Heart right ventricle (tissue), 16 donors: ENCODE data around the gene LRRIQ4. TPM values are rescaled to one million over a fixed set of nuclear protein-coding genes. Genes with fewer than 3 reads are reported as not detected.

ENCODE experiments used
- ATAC-seq, 8 donors: fragments of 200-7000 bp; cut with Tn5 transposase; one replicate each; pipeline ENCODE4 v1.9.1; 2020; ENCODE audit warnings: mild to moderate bottlenecking in 8 of 8, moderate library complexity in 8 of 8, moderate number of reproducible peaks in 1 of 8
- DNase-seq, 2 donors: peaks; one replicate each; pipeline ENCODE4 v3.0.0-alpha.2; 2020
- H3K27ac ChIP-seq, 10 donors: fragments of 200-600 bp; sonication (generic) in 2 of 10; one replicate each; pipeline versions ENCODE4 v1.5.0 to v1.8.0; 2020 to 2022; ENCODE audit warnings: mild to moderate bottlenecking in 3 of 10
- H3K27me3 ChIP-seq, 7 donors: fragments of 200-600 bp; one replicate each; pipeline ENCODE4 v1.8.0; 2021 to 2022; ENCODE audit warnings: mild to moderate bottlenecking in 2 of 7
- H3K36me3 ChIP-seq, 9 donors: fragments of 200-600 bp; sonication (generic) in 1 of 9; one replicate each; pipeline versions ENCODE4 v1.5.0 to v1.8.0; 2020 to 2022; ENCODE audit warnings: mild to moderate bottlenecking in 2 of 9
- H3K4me1 ChIP-seq, 9 donors: fragments of 200-600 bp; sonication (generic) in 1 of 9; one replicate each; pipeline versions ENCODE4 v1.5.0 to v1.8.0; 2020 to 2022; ENCODE audit warnings: mild to moderate bottlenecking in 4 of 9
- H3K4me3 ChIP-seq, 10 donors: fragments of 200-600 bp; sonication (generic) in 2 of 10; one replicate each; pipeline versions ENCODE4 v1.5.0 to v1.8.0; 2020 to 2022; ENCODE audit warnings: mild to moderate bottlenecking in 7 of 10, moderate library complexity in 2 of 10
- H3K9me3 ChIP-seq, 11 donors: fragments of 200-600 bp in 10 of 11; sonication (generic) in 2 of 11; one replicate each; pipeline versions ENCODE4 v1.5.0 to v1.8.0; 2013 to 2022; ENCODE audit warnings: mild to moderate bottlenecking in 2 of 11, control low read depth in 1 of 11, moderate library complexity in 1 of 11
- WGBS, 2 donors: extraction: QIAGEN DNeasy Blood & Tissue Kit; methylation state at CpG; one replicate each; pipeline ENCODE4 v1.1.7; 2013; ENCODE audit warnings: inconsistent platforms in 1 of 2; 5-methylcytosine and 5-hydroxymethylcytosine counted together
- intact Hi-C, 10 donors: fragments of 100-400 bp; cut with DNase I; formaldehyde crosslinking; loops; one replicate each; pipeline versions ENCODE4 v1.11.1 to v1.14.2; 2022
- polyA plus RNA-seq, 2 donors: library from polyadenylated mRNA; stranded (reverse); fragments of 200-250 nt; gene quantifications; one replicate each; pipeline ENCODE4 v1.2.3, GENCODE V29; 2013
- total RNA-seq, 10 donors: library from RNA; stranded (reverse); fragmentation: NEBNext Ultra II Directional in 3 of 10; extraction: Animal tissue kit (Norgen Biotek cat#: 25700) in 3 of 10; gene quantifications; one replicate each; pipeline versions ENCODE4 v1.2.1 to v1.2.4, GENCODE V29; 2021 to 2023
- TF ChIP-seq, protein P1 (sequence below), 9 donors: fragments of 200-600 bp; sonication (generic) in 2 of 9; IDR thresholded peaks; one replicate each; pipeline versions ENCODE4 v1.5.0 to v1.8.0; 2021 to 2022; ENCODE audit warnings: antibody characterized with exemption in 9 of 9, mild to moderate bottlenecking in 5 of 9, moderate library complexity in 1 of 9
- donor health status: Arrhythmogenic right ventricular cardiomyopathy.
- donor health status: ischemic (EF 13 %, LVEDD 7.1; RV severe dilation, severe dysfunction).
- donor health status: healthy with polysubstance abuse.
- donor health status: DM: no; HTN: yes; CAD: no.
- donor health status: DM: no; HTN: no; CAD: no.
- donor health status: ischemic (EF 25% LVEDD 6.9; RV normal size, moderate dysfunction).
- donor health status: ischemic (EF 25% LVEDD 5.7; RV mildly dilated, moderate dysfunction).
- donor health status: healthy.
- donor health status: DM: yes; HTN: yes; CAD: no.
- donor health status: Ischemic cardiomyopathy.
- donor health status: ischemic (EF 35%, LVEDD 5.7; RV mildly dilated, moderate dysfunction).
- donor health status: nonischemic (EF 11% LVEDD 7.7; RV severe dilation, severe dysfunction).
- donor health status: DM: yes; HTN: yes; CAD: no.
- donor health status: PGD.
- donor health status: ischemic (EF 29% LVEDD 5.4; RV normal size, mild dysfunction).
- donor health status: nonischemic (EF 23%, LVEDD 6.1; RV moderate dilation, normal function).

LRRIQ4 gene
- total and polyA plus RNA-seq, 12 donors: 0.14 to 0.24 TPM; not detected in 10

- intact Hi-C loops: no loop called here
- TF ChIP-seq, protein P1, sequence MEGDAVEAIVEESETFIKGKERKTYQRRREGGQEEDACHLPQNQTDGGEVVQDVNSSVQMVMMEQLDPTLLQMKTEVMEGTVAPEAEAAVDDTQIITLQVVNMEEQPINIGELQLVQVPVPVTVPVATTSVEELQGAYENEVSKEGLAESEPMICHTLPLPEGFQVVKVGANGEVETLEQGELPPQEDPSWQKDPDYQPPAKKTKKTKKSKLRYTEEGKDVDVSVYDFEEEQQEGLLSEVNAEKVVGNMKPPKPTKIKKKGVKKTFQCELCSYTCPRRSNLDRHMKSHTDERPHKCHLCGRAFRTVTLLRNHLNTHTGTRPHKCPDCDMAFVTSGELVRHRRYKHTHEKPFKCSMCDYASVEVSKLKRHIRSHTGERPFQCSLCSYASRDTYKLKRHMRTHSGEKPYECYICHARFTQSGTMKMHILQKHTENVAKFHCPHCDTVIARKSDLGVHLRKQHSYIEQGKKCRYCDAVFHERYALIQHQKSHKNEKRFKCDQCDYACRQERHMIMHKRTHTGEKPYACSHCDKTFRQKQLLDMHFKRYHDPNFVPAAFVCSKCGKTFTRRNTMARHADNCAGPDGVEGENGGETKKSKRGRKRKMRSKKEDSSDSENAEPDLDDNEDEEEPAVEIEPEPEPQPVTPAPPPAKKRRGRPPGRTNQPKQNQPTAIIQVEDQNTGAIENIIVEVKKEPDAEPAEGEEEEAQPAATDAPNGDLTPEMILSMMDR (IDR thresholded peaks at IDR 0.05): no peak
- Histone ChIP-seq H3K4me1 (peaks cover 0 to 7% (median 2%) of the 10 kb centered on the region in 9 donors), H3K27ac (no peak overlapping the region), H3K4me3 (no peak overlapping the region), H3K9me3 (peaks cover 0 to 17% (median 4%) of the 10 kb centered on the region in 11 donors), H3K36me3 (no peaks in the 10 kb centered on the region), H3K27me3 (peaks cover 0 to 12% (median 4%) of the 10 kb centered on the region in 7 donors)
- WGBS, 2 donors: 82 to 88% methylated on average over 2 of the region's 2 CpGs
- DNase-seq (no peak), ATAC-seq (no peak)
These were observed 5.6 kb downstream of the LRRIQ4 start for GRCh38 chr3:169818316-169818715.

GRCh38 chr3:169822091-169822490, 9.4 kb downstream of the LRRIQ4 start:
- 91 to 93% methylated on average over 15 of the region's 15 CpGs for WGBS, 2 donors
- Histone ChIP-seq H3K4me1 (no peaks in the 10 kb centered on the region), H3K9me3 (no peaks in the 10 kb centered on the region)

GRCh38 chr3:169822540-169822939, 9.9 kb downstream of the LRRIQ4 start:
- H3K36me3 ChIP-seq: no peaks in the 10 kb centered on the region
- no peak for ATAC-seq
- WGBS, 2 donors: 96 to 97% methylated on average over 20 of the region's 20 CpGs
- H3K4me1 ChIP-seq: no peaks in the 10 kb centered on the region
- no peak for DNase-seq
- no peak overlapping the region for H3K4me3 ChIP-seq
- H3K9me3 ChIP-seq: no peaks in the 10 kb centered on the region
- H3K27ac ChIP-seq: no peak overlapping the region
- intact Hi-C loops: no loop called here
- H3K27me3 ChIP-seq: peaks cover 0 to 21% (median 5%) of the 10 kb centered on the region in 7 donors
- TF ChIP-seq, protein P1 (IDR thresholded peaks at IDR 0.05): no peak

More at GRCh38 chr3:169822091-169822490, 9.4 kb downstream of the LRRIQ4 start:
- ATAC-seq (no peak), DNase-seq (no peak)
- peaks cover 0 to 21% (median 5%) of the 10 kb centered on the region in 7 donors for H3K27me3 ChIP-seq
- no peaks in the 10 kb centered on the region for H3K36me3 ChIP-seq
- TF ChIP-seq, protein P1 (IDR thresholded peaks at IDR 0.05): no peak
- no peak overlapping the region for H3K27ac ChIP-seq
- H3K4me3 ChIP-seq: no peak overlapping the region
- intact Hi-C loops: no loop called here

- Histone ChIP-seq H3K27me3 (peaks cover 0 to 21% (median 5%) of the 10 kb centered on the region in 7 donors), H3K27ac (no peak overlapping the region), H3K4me3 (no peak overlapping the region), H3K9me3 (no peaks in the 10 kb centered on the region), H3K36me3 (no peaks in the 10 kb centered on the region), H3K4me1 (no peaks in the 10 kb centered on the region)
- intact Hi-C loops: no loop called here
- TF ChIP-seq, protein P1 (IDR thresholded peaks at IDR 0.05): no peak
- 78 to 88% methylated on average over 6 of the region's 6 CpGs for WGBS, 2 donors
- DNase-seq (no peak), ATAC-seq (no peak)
These were observed 10.3 kb downstream of the LRRIQ4 start for GRCh38 chr3:169822983-169823382.
